Activated naive CD4-positive, alpha-beta T cell treated with anti-CD3 and anti-CD28 coated beads for 36 hours (primary cell): ENCODE data around the gene RPL37A. TPM values are rescaled to one million over a fixed set of nuclear protein-coding genes. Genes with fewer than 3 reads are reported as not detected.
A peak's percentile ranks its signal among the peaks of the same experiment; 100 is the strongest.

ENCODE experiments used
- CTCF ChIA-PET: fragments of 350-600 bp; sonication (Branson Sonifier 250); formaldehyde crosslinking; loops from one replicate; lab custom pipeline; 2021; ENCODE audit warnings: antibody characterized with exemption; lab: Charles Lee
- DNase-seq: peaks from one replicate; pipeline ENCODE4 v3.0.0-alpha.2; 2020
- H3K27ac Mint-ChIP-seq: one replicate; pipeline ENCODE4 v1.8.0; 2021; ENCODE audit warnings: mild to moderate bottlenecking, mixed read lengths
- H3K27me3 Mint-ChIP-seq: one replicate; pipeline ENCODE4 v1.8.0; 2021; ENCODE audit warnings: low read depth, mixed read lengths
- H3K36me3 Mint-ChIP-seq: one replicate; pipeline ENCODE4 v1.8.0; 2021; ENCODE audit warnings: low read depth, mixed read lengths
- H3K4me1 Mint-ChIP-seq: one replicate; pipeline ENCODE4 v1.8.0; 2021; ENCODE audit warnings: low read depth, mixed read lengths
- H3K4me3 Mint-ChIP-seq: one replicate; pipeline ENCODE4 v1.8.0; 2021; ENCODE audit warnings: mild to moderate bottlenecking, moderate library complexity, mixed read lengths
- H3K9me3 Mint-ChIP-seq: one replicate; pipeline ENCODE4 v1.8.0; 2021; ENCODE audit warnings: mixed read lengths
- intact Hi-C: fragments of 100-400 bp; cut with micrococcal nuclease; formaldehyde crosslinking; loops from one replicate; pipeline ENCODE4 v1.15.1; 2023
- total RNA-seq, 2 experiments: library from RNA; stranded (reverse); gene quantifications; one replicate each; pipeline ENCODE4 v1.2.3, GENCODE V29; 2021

The RPL37A gene
- total RNA-seq, 2 experiments from 2014 or later = 4,869 to 4,871 TPM

DNA sequence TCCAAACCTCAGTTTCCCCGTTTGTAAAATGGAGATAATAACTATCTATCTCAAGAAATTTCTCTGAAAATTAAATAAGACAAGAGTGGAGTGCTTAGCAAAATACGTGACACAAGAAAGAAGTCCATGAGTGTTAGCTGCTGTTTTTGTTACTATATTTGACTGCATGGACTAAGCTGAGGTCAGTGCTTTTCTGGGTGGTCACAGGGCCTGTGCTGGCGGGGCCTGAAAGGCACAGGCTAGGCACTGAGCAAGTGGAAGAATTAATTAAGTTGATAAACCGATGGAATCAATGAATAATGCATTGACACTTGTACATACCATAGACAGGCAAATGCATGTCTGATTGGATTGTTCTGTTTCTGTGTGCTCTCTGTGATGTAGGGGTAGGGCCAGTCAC is 27.3 kb downstream of the RPL37A start:
- Mint-ChIP-seq H3K27me3 (no peaks in the 10 kb centered on the region), H3K9me3 (no peaks in the 10 kb centered on the region), H3K27ac (no peak overlapping the region), H3K36me3 (peaks cover 4% of the 10 kb centered on the region), H3K4me3 (no peak overlapping the region), H3K4me1 (no peaks in the 10 kb centered on the region)
- DNase-seq = no peak
- intact Hi-C loops = no loop called here
- CTCF ChIA-PET = interaction anchor here (0.9 to 12.8 kb wide), 3 partner anchors 8 to 157 kb away, joined by 3 to 203 read pairs (median 3); no protein-coding TSS in a partner anchor

DNA sequence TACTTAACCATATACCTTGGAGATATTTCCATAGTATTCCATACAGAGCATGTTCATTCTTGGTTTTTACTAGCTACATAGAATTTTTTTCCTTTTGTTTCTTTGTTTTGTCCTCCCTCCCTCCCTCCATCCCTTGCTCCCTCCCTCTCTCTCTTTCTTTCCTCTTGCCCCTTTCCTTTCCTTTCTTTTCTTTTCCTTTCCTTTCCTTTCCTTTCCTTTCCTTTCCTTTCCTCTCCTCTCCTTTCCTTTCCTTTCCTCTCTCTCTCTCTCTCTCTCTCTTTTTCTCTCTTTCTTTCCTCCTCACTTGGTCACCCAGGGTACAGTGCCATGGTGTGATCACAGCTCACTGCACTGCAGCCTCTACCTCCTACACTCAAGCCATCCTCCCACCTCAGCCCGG is 28.3 kb downstream of the RPL37A start:
- Mint-ChIP-seq H3K4me3 (no peak overlapping the region), H3K36me3 (peaks cover 3% of the 10 kb centered on the region), H3K9me3 (no peaks in the 10 kb centered on the region), H3K27me3 (no peaks in the 10 kb centered on the region), H3K4me1 (no peaks in the 10 kb centered on the region), H3K27ac (no peak overlapping the region)
- intact Hi-C loops = no loop called here
- CTCF ChIA-PET = interaction anchor here (0.6 to 12.8 kb wide), 3 partner anchors 9 to 394 kb away, joined by 3 to 203 read pairs (median 4); no protein-coding TSS in a partner anchor
- no peak for DNase-seq

GRCh38 chr2:216527600-216527999 is 29.0 kb downstream of the RPL37A start:
- Mint-ChIP-seq H3K27me3 (no peaks in the 10 kb centered on the region), H3K27ac (no peak overlapping the region), H3K4me1 (no peaks in the 10 kb centered on the region), H3K9me3 (no peaks in the 10 kb centered on the region), H3K4me3 (no peak overlapping the region), H3K36me3 (peaks cover 3% of the 10 kb centered on the region)
- CTCF ChIA-PET = interaction anchor here (0.6 kb wide), 1 partner anchor 394 kb away, joined by 4 read pairs; no protein-coding TSS in a partner anchor
- intact Hi-C loops = no loop called here
- DNase-seq = no peak

DNA sequence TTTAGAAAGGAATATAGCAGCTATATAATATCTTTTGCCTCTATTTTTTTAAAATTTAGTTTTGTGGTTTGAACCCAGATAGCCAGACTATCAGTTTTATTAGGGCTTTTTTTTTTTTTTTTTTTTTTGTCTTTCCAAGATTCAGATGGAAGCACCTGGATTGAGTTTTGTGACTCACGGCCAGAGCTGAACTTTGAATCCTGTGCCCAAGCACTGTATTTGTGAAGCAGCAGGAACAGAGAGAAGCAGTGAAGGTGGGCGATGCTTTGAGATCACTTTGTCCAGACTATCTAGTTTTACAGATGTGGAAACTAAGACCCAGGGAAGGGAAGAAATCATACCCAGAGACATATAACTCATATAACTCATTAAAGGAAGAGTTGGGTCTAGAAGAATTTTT is 33.9 kb downstream of the RPL37A start:
- Mint-ChIP-seq H3K4me1 (peaks cover 5% of the 10 kb centered on the region), H3K36me3 (no peaks in the 10 kb centered on the region), H3K27ac (no peak overlapping the region), H3K9me3 (no peaks in the 10 kb centered on the region), H3K4me3 (no peak overlapping the region), H3K27me3 (no peaks in the 10 kb centered on the region)
- CTCF ChIA-PET = interaction anchor here (0.7 to 0.9 kb wide), 2 partner anchors 12 to 136 kb away, joined by 3 to 4 read pairs; no protein-coding TSS in a partner anchor
- intact Hi-C loops = no loop called here
- DNase-seq = no peak

DNA sequence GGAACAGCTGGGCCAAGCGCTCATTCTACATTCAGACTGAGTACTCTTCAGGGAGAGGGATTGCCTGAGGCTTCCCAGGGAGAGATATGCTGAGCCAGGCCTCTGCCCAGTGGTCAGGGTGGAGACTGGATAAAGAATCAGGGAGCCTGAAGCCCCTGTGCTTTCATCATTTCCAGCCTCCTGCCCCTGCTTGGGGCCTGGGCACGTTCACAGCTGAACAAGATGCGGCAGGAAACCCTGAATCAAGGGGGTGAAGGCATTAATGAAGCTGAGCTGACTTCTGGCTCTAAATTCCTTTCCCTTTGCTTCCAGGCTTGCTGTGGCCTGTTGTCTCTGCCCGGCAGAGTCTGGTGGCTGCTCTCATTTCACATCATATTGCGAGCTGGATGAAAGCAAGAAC is 35.0 kb downstream of the RPL37A start:
- no peak overlapping the region for H3K27ac Mint-ChIP-seq
- CTCF ChIA-PET = interaction anchor here (0.8 kb wide), 1 partner anchor 134 kb away, joined by 3 read pairs; no protein-coding TSS in a partner anchor
- H3K27me3 Mint-ChIP-seq = no peaks in the 10 kb centered on the region
- intact Hi-C loops = no loop called here
- no peaks in the 10 kb centered on the region for H3K9me3 Mint-ChIP-seq
- H3K36me3 Mint-ChIP-seq = no peaks in the 10 kb centered on the region
- H3K4me1 Mint-ChIP-seq = peaks cover 5% of the 10 kb centered on the region
- no peak overlapping the region for H3K4me3 Mint-ChIP-seq
- DNase-seq = no peak

GRCh38 chr2:216534809-216535208 is 36.2 kb downstream of the RPL37A start:
- no peaks in the 10 kb centered on the region for H3K9me3 Mint-ChIP-seq
- no peak overlapping the region for H3K27ac Mint-ChIP-seq
- no peak for DNase-seq
- intact Hi-C loops = no loop called here
- H3K27me3 Mint-ChIP-seq = no peaks in the 10 kb centered on the region
- peaks cover 5% of the 10 kb centered on the region for H3K4me1 Mint-ChIP-seq
- H3K4me3 Mint-ChIP-seq = no peak overlapping the region
- H3K36me3 Mint-ChIP-seq = no peaks in the 10 kb centered on the region
- CTCF ChIA-PET = no interaction called here

DNA sequence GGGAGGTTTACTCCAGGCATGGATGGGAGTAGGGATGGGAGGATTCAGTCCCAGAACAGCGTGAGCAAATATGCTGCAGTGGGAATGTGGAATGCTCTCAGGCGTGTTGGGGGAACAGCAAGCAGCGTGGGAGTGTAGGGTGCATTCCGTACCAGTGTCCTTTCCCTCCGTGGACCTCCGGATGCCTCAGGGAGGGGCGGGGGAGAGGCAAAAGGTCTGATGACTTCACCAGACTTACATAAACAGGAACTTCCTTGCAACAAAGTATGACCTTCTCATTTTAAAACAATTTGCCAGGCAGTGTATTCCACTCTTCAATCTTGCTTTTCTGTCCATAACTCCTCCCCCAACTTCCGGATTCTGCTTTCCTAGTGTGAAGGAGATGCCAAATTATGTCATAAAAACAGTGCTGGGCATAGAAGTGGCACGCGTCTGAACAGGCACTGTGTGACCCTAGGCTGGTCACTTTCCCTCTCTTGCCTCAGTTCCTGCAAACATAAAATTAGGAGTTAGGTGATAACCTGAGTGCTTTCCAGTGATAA is 36.9 kb downstream of the RPL37A start:
- Mint-ChIP-seq H3K27ac (no peak overlapping the region), H3K9me3 (no peaks in the 10 kb centered on the region), H3K36me3 (no peaks in the 10 kb centered on the region), H3K4me1 (peaks cover 5% of the 10 kb centered on the region), H3K27me3 (peaks cover 2% of the 10 kb centered on the region), H3K4me3 (no peak overlapping the region)
- peak; percentile 10 for DNase-seq
- intact Hi-C loops = no loop called here
- CTCF ChIA-PET = no interaction called here

DNA sequence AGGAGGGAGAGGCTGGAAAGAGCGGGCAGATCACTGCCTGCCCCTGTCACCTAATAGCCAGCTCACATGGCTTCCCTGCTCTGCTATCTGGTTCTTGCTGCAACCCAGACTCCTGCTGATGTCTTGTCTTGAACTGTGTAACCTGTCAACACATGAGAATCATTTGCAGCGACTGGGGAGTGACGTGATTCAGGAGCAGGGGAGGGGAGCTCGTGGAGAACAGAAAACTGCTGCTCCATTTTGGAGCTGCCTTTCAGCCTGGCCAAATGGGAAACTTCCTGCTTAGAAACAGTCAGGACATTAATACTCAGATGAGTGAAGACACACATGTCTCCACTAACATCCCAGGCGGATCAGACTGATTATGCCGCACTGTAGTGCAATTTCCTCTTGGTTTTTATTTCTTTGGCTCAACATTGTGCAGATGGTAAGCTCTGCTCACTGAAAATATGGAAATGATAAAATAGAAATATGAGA is 38.1 kb downstream of the RPL37A start:
- H3K27me3 Mint-ChIP-seq = peaks cover 2% of the 10 kb centered on the region
- CTCF ChIA-PET = no interaction called here
- no peak overlapping the region for H3K4me3 Mint-ChIP-seq
- no peaks in the 10 kb centered on the region for H3K9me3 Mint-ChIP-seq
- H3K36me3 Mint-ChIP-seq = no peaks in the 10 kb centered on the region
- H3K4me1 Mint-ChIP-seq = peaks cover 5% of the 10 kb centered on the region
- intact Hi-C loops = no loop called here
- no peak for DNase-seq
- H3K27ac Mint-ChIP-seq = no peak overlapping the region

DNA sequence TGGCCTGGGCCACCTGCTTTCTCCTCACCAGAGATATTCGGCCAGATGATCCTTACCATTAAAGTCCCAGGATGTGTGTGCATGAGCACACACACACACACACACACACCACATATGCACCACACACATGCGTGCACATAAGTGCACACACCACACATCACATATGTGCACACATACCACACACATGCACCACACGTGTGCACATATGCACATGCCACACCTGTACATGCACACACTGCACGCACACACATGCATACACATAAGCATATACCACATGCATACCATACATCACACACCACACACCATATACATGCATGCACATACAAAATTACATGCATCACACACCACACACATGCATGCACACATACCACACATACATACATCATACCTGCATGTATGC is 38.7 kb downstream of the RPL37A start:
- intact Hi-C loops = no loop called here
- Mint-ChIP-seq H3K27ac (no peak overlapping the region), H3K4me1 (peaks cover 5% of the 10 kb centered on the region), H3K9me3 (no peaks in the 10 kb centered on the region), H3K27me3 (peaks cover 2% of the 10 kb centered on the region), H3K36me3 (no peaks in the 10 kb centered on the region), H3K4me3 (no peak overlapping the region)
- CTCF ChIA-PET = no interaction called here
- no peak for DNase-seq

- peaks cover 2% of the 10 kb centered on the region for H3K27me3 Mint-ChIP-seq
- H3K27ac Mint-ChIP-seq = no peak overlapping the region
- CTCF ChIA-PET = no interaction called here
- no peak overlapping the region for H3K4me3 Mint-ChIP-seq
- H3K36me3 Mint-ChIP-seq = no peaks in the 10 kb centered on the region
- peaks cover 5% of the 10 kb centered on the region for H3K4me1 Mint-ChIP-seq
- intact Hi-C loops = no loop called here
- H3K9me3 Mint-ChIP-seq = no peaks in the 10 kb centered on the region
- DNase-seq = no peak
Measured at GRCh38 chr2:216538538-216538937, 39.9 kb downstream of the RPL37A start.

- CTCF ChIA-PET = no interaction called here
Measured at GRCh38 chr2:216539120-216539519, 40.5 kb downstream of the RPL37A start.

DNA sequence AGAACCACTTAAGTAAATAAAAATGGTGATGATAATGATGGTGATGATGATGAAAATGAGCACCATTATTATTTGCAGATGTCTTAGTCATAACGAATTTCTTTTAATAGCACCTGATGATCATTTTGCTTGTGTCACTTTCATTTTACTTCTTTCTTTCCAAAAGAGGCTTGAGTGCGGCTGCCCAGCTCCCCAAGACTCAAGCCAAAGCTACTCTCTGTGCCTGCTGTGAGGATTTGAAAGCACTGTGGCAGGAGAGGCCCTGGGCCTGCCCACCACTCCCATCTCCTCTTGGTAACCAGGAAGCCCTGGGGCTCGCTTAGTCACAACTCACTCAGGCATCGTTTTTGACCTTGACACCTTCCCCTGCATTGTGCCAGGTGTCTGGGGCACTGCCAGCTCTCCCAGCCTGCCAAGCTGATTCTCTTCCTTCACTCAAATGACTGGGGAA is 41.2 kb downstream of the RPL37A start:
- H3K27me3 Mint-ChIP-seq = peaks cover 2% of the 10 kb centered on the region
- no peaks in the 10 kb centered on the region for H3K9me3 Mint-ChIP-seq
- no peak overlapping the region for H3K27ac Mint-ChIP-seq
- H3K4me1 Mint-ChIP-seq = peaks cover 5% of the 10 kb centered on the region
- CTCF ChIA-PET = no interaction called here
- intact Hi-C loops = no loop called here
- no peaks in the 10 kb centered on the region for H3K36me3 Mint-ChIP-seq
- DNase-seq = no peak
- no peak overlapping the region for H3K4me3 Mint-ChIP-seq

More at GRCh38 chr2:216539120-216539519, 40.5 kb downstream of the RPL37A start:
- H3K4me3 Mint-ChIP-seq = no peak overlapping the region
- no peak for DNase-seq
- H3K36me3 Mint-ChIP-seq = no peaks in the 10 kb centered on the region
- no peak overlapping the region for H3K27ac Mint-ChIP-seq
- intact Hi-C loops = no loop called here
- H3K9me3 Mint-ChIP-seq = no peaks in the 10 kb centered on the region
- H3K4me1 Mint-ChIP-seq = peaks cover 5% of the 10 kb centered on the region
- H3K27me3 Mint-ChIP-seq = peaks cover 2% of the 10 kb centered on the region

DNA sequence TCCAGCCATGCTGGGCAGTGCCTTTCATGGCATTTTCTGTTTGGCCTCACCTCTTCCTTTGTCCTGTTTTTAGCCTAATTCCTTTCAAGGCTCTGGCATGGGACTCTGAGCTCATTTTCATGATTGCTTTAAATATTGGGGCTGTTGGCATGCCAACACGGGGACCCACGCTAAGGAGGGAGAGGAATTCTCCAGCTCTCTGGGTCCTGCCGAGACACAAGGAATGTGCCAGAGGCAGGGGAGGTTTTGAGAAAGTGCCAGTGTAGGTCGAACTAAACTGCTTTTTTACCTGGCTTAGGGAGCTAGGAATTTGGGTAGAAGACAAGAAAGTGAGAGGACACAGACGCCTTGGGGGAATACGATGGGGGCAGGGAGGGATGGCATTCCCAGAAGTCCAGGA is 42.3 kb downstream of the RPL37A start:
- intact Hi-C loops = no loop called here
- CTCF ChIA-PET = interaction anchor here (0.5 to 1.5 kb wide), 5 partner anchors 22 to 141 kb away, joined by 3 read pairs; no protein-coding TSS in a partner anchor
- H3K9me3 Mint-ChIP-seq = no peaks in the 10 kb centered on the region
- H3K27me3 Mint-ChIP-seq = peaks cover 7% of the 10 kb centered on the region
- no peaks in the 10 kb centered on the region for H3K4me1 Mint-ChIP-seq
- no peaks in the 10 kb centered on the region for H3K36me3 Mint-ChIP-seq
- H3K27ac Mint-ChIP-seq = no peak overlapping the region
- H3K4me3 Mint-ChIP-seq = no peak overlapping the region
- DNase-seq = no peak
